Activated CD4-positive, CD25-positive, alpha-beta regulatory T cell treated with anti-CD3 and anti-CD28 coated beads, Interleukin-2, amount 50 U/mL, for 16 hours (primary cell): ENCODE data around the gene SPACA4.

Experiments
- DNase-seq: peaks from one replicate; pipeline ENCODE4 v3.0.0-alpha.2; 2020; ENCODE audit warnings: low read depth, low spot score

SPACA4 gene

GRCh38 chr19:48596679-48597465 lies 9.7 kb upstream of the SPACA4 start:
- no peak for DNase-seq

GRCh38 chr19:48598996-48599700 lies 7.4 kb upstream of the SPACA4 start:
- no peak for DNase-seq

GRCh38 chr19:48600679-48601417 lies 5.7 kb upstream of the SPACA4 start:
- no peak for DNase-seq

- DNase-seq: no peak
Observed at GRCh38 chr19:48603001-48603400, 3.5 kb upstream of the SPACA4 start.

GRCh38 chr19:48603449-48603848 lies 3.1 kb upstream of the SPACA4 start:
- DNase-seq: no peak

- DNase-seq: no peak
Observed at GRCh38 chr19:48603850-48604249, 2.7 kb upstream of the SPACA4 start.

- no peak for DNase-seq
Observed at GRCh38 chr19:48607359-48607755, 815 bp downstream of the SPACA4 start.

- no peak for DNase-seq
Observed at GRCh38 chr19:48608798-48609263, 2.3 kb downstream of the SPACA4 start.

- no peak for DNase-seq
Observed at GRCh38 chr19:48609571-48610108, 3.1 kb downstream of the SPACA4 start.

GRCh38 chr19:48611872-48612271 lies 5.3 kb downstream of the SPACA4 start:
- no peak for DNase-seq

GRCh38 chr19:48613024-48613851 lies 6.7 kb downstream of the SPACA4 start:
- DNase-seq: no peak

GRCh38 chr19:48613852-48614435 lies 7.4 kb downstream of the SPACA4 start:
- no peak for DNase-seq

- no peak for DNase-seq
Observed at GRCh38 chr19:48614436-48615230, 8.1 kb downstream of the SPACA4 start, which contains the start of gene FAM83E. FAM83E (minus strand) TSS chr19:48615076; CDS start chr19:48613372, 1,704 bp downstream.

- no peak for DNase-seq
Observed at GRCh38 chr19:48615231-48616040, 8.9 kb downstream of the SPACA4 start.

- no peak for DNase-seq
Observed at GRCh38 chr19:48616041-48616436, 9.5 kb downstream of the SPACA4 start.

- no peak for DNase-seq
Observed at GRCh38 chr19:48616491-48617056, 10.0 kb downstream of the SPACA4 start.

GRCh38 chr19:48617146-48617937 lies 10.8 kb downstream of the SPACA4 start:
- no peak for DNase-seq
